DOHH2 (cell line): ENCODE measurements around the gene GABRB2.

Source experiments
- H3F3A ChIP-seq: fragments of 200-600 bp; sonication (generic), shearing (Covaris generic); 2 replicates; pipeline ENCODE4 v1.6.0; 2016; ENCODE audit warnings: antibody characterized with exemption, mild to moderate bottlenecking; ENCODE audit not compliant: control insufficient read depth, insufficient read depth
- H3K27ac ChIP-seq: fragments of 200-600 bp; sonication (generic); 2 replicates; pipeline ENCODE4 v1.5.1; 2014; ENCODE audit warnings: low read depth, mild to moderate bottlenecking, low read length, moderate library complexity
- H3K27me3 ChIP-seq: fragments of 200-600 bp; sonication (generic); 2 replicates; pipeline ENCODE4 v1.6.1; 2014; ENCODE audit warnings: mild to moderate bottlenecking, low read length, mixed read lengths; ENCODE audit not compliant: control insufficient read depth
- H3K36me3 ChIP-seq: fragments of 200-600 bp; sonication (generic); 2 replicates; pipeline ENCODE4 v1.6.1; 2014; ENCODE audit warnings: mild to moderate bottlenecking, low read length, moderate library complexity, mixed read lengths; ENCODE audit not compliant: control insufficient read depth
- H3K4me1 ChIP-seq: fragments of 200-600 bp; sonication (generic); 2 replicates; pipeline ENCODE4 v1.6.1; 2014; ENCODE audit warnings: mild to moderate bottlenecking, low read length, mixed read lengths; ENCODE audit not compliant: control insufficient read depth
- H3K4me2 ChIP-seq: fragments of 200-600 bp; sonication (generic); 2 replicates; pipeline ENCODE4 v1.6.0; 2014; ENCODE audit warnings: mild to moderate bottlenecking, low read length, moderate library complexity
- H3K4me3 ChIP-seq: fragments of 200-600 bp; sonication (generic); 2 replicates; pipeline ENCODE4 v1.5.1; 2014; ENCODE audit warnings: mild to moderate bottlenecking, low read length, mixed read lengths
- H3K79me2 ChIP-seq: fragments of 200-600 bp; sonication (generic); 2 replicates; pipeline ENCODE4 v1.6.1; 2014; ENCODE audit warnings: mild to moderate bottlenecking, low read length, mixed read lengths; ENCODE audit not compliant: control insufficient read depth
- H3K9me2 ChIP-seq: fragments of 200-600 bp; sonication (generic); replicated peaks from 2 replicates; pipeline ENCODE4 v1.6.1; 2014; ENCODE audit warnings: mild to moderate bottlenecking, low read length, mixed read lengths; ENCODE audit not compliant: control insufficient read depth
- H3K9me3 ChIP-seq: fragments of 200-600 bp; sonication (generic); 2 replicates; pipeline ENCODE4 v1.6.1; 2014; ENCODE audit warnings: antibody characterized with exemption, low read length, mixed read lengths; ENCODE audit not compliant: control insufficient read depth, insufficient read depth
- H4K20me1 ChIP-seq: fragments of 200-600 bp; sonication (generic); 2 replicates; pipeline ENCODE4 v1.6.0; 2014; ENCODE audit warnings: low read depth, mild to moderate bottlenecking, antibody characterized with exemption, low read length, moderate library complexity; ENCODE audit not compliant: control insufficient read depth, insufficient read depth
- CTCF ChIP-seq: fragments of 200-600 bp; sonication (generic); IDR thresholded peaks from one replicate; pipeline ENCODE4 v1.5.1; 2014; ENCODE audit warnings: antibody characterized with exemption, mild to moderate bottlenecking, low read depth, low read length; ENCODE audit not compliant: poor library complexity, severe bottlenecking
- EZH2phosphoT487 ChIP-seq: fragments of 200-600 bp; sonication (generic); IDR thresholded peaks from 2 replicates; pipeline ENCODE4 v1.6.1; 2017; ENCODE audit warnings: borderline replicate concordance, mild to moderate bottlenecking, antibody characterized with exemption, low read length, moderate library complexity, mixed read lengths

Gene GABRB2

DNA sequence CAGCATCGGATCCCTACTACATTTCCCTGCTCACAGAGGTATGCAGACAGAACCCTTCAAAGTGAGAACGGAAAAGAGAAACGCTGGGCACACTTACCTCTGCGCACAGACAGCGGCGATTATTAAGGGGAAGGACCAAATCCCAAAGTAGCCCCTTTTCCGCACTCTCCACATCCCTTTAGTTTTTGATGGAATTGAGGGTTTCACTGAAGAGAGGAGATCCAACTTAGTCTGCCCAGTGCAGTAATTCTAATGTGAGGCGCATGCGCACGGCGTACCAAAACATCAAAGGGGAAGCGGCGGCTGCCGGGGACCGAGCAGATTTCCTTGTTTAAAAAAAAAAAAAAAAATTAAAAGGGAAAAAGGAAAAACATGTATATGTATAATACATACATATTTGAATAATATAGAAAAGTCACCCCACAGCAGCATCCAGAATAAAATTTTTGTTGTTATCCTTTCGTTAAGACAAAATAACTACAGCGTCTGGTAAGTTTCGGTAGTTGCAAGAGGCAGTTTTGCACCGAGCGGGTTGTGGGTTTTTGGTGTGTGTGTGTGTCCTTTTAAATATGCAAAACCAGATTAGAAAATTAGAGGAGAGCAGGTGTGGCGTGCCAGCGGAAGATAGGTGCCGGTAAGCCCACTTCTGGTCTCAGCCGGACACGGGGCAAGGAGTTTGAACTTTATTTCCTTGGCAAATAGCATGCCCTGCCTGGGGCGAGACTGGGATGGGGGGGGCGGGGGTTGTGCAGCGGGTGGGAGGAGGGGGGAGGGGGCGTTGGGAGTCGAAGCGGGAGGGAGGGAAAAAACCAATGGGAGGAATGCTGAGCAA, at the start of gene GABRB2:
Gene GABRB2, minus strand, starts transcription at position 256 of the 832 bp plus-strand sequence. Its CDS starts 82 bp downstream, at position 174.
- Histone ChIP-seq H3K4me3 (peak within 1 kb of the TSS; percentile 87), H3K4me1 (peaks cover 26% of the 10 kb centered on the region), H3K79me2 (peaks cover 12% of the 10 kb centered on the region), H3K36me3 (no peaks in the 10 kb centered on the region), H3K27ac (peak within 1 kb of the TSS; percentile 40), H3K9me2 (no peaks in the 10 kb centered on the region), H3K27me3 (no peaks in the 10 kb centered on the region), H4K20me1 (no peaks in the 10 kb centered on the region), H3K9me3 (no peaks in the 10 kb centered on the region), H3F3A (no peaks in the 10 kb centered on the region), H3K4me2 (peak within 1 kb of the TSS; percentile 85)
- TF ChIP-seq CTCF, result no peak
- TF ChIP-seq EZH2phosphoT487, result no peak

DNA sequence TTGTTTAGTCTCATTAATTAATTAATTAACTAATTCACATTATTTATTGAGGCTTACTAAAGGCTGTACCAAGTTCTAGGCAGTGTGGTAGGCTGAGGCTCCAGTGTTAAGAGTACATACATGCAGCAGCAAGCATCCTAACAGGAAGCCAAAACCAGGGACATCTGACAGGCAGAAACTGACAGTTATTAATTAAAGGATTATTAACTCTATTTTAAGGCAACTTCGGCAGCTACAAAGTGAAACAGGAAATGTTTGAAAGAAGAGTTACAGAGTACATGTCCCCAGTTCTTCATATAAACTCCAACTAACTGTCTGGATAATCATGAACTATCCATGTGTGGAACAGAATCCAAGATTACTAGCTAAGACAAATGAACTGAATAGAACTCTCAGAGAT, 39.3 kb upstream of the GABRB2 start:
- no peak overlapping the region for H3K4me2 ChIP-seq
- no peaks in the 10 kb centered on the region for H3F3A ChIP-seq
- no peaks in the 10 kb centered on the region for H4K20me1 ChIP-seq
- H3K79me2 ChIP-seq, result no peaks in the 10 kb centered on the region
- no peaks in the 10 kb centered on the region for H3K9me2 ChIP-seq
- no peak overlapping the region for H3K4me3 ChIP-seq
- H3K36me3 ChIP-seq, result no peaks in the 10 kb centered on the region
- no peaks in the 10 kb centered on the region for H3K9me3 ChIP-seq
- no peak overlapping the region for H3K27ac ChIP-seq
- TF ChIP-seq CTCF (no peak), EZH2phosphoT487 (no peak)
- no peaks in the 10 kb centered on the region for H3K27me3 ChIP-seq
- H3K4me1 ChIP-seq, result no peaks in the 10 kb centered on the region; the same call in 1 of the 2 replicates

GRCh38 chr5:161580621-161581020, 34.1 kb upstream of the GABRB2 start:
- Histone ChIP-seq H3K27me3 (no peaks in the 10 kb centered on the region), H3K4me1 (no peaks in the 10 kb centered on the region), H3K79me2 (no peaks in the 10 kb centered on the region), H4K20me1 (no peaks in the 10 kb centered on the region), H3F3A (no peaks in the 10 kb centered on the region), H3K9me3 (no peaks in the 10 kb centered on the region), H3K36me3 (no peaks in the 10 kb centered on the region), H3K4me2 (no peak overlapping the region), H3K27ac (no peak overlapping the region), H3K4me3 (no peak overlapping the region), H3K9me2 (no peaks in the 10 kb centered on the region)
- TF ChIP-seq CTCF (no peak), EZH2phosphoT487 (no peak)
